Measurements from ENCODE around the gene DTD1. TPM values are rescaled to one million over a fixed set of nuclear protein-coding genes. Genes with fewer than 3 reads are reported as not detected.

The DTD1 gene
- total RNA-seq, 2 donors from 2014 or later = 15.5 to 16.9 TPM

- no peaks in the 10 kb centered on the region for H3K27me3 ChIP-seq
- no peaks in the 10 kb centered on the region for H3K4me1 ChIP-seq
- H3K36me3 ChIP-seq = no peaks in the 10 kb centered on the region
- TF ChIP-seq CTCF (IDR thresholded peaks at IDR 0.05) = peak; percentile 16 to 51
- H3K27ac ChIP-seq = no peak overlapping the region
- H3K4me3 ChIP-seq = no peak overlapping the region
- H3K9me3 ChIP-seq = no peaks in the 10 kb centered on the region
- no peak for DNase-seq (ENCODE audit: low spot score)
Observed at GRCh38 chr20:18628330-18628920, 40.6 kb downstream of the DTD1 start.

GRCh38 chr20:18632196-18632789 is 44.4 kb downstream of the DTD1 start:
- no peak for DNase-seq (ENCODE audit: low spot score)
- Histone ChIP-seq H3K36me3 (no peaks in the 10 kb centered on the region), H3K9me3 (no peaks in the 10 kb centered on the region), H3K4me1 (no peaks in the 10 kb centered on the region), H3K4me3 (no peak overlapping the region), H3K27me3 (no peaks in the 10 kb centered on the region), H3K27ac (no peak overlapping the region)
- TF ChIP-seq CTCF (IDR thresholded peaks at IDR 0.05) = peak; percentile 50 to 88

- Histone ChIP-seq H3K9me3 (no peaks in the 10 kb centered on the region), H3K4me1 (no peaks in the 10 kb centered on the region), H3K36me3 (no peaks in the 10 kb centered on the region), H3K27ac (no peak overlapping the region), H3K4me3 (no peak overlapping the region), H3K27me3 (no peaks in the 10 kb centered on the region)
- no peak for DNase-seq (ENCODE audit: low spot score)
- TF ChIP-seq CTCF (IDR thresholded peaks at IDR 0.05) = no peak
Observed at GRCh38 chr20:18633411-18633810, 45.6 kb downstream of the DTD1 start.

- Histone ChIP-seq H3K4me1 (no peaks in the 10 kb centered on the region), H3K36me3 (no peaks in the 10 kb centered on the region), H3K9me3 (no peaks in the 10 kb centered on the region), H3K4me3 (no peak overlapping the region), H3K27ac (no peak overlapping the region), H3K27me3 (no peaks in the 10 kb centered on the region)
- no peak for DNase-seq (ENCODE audit: low spot score)
- TF ChIP-seq CTCF (IDR thresholded peaks at IDR 0.05) = no peak
Observed at GRCh38 chr20:18634501-18634900, 46.6 kb downstream of the DTD1 start.

GRCh38 chr20:18635380-18635779 is 47.5 kb downstream of the DTD1 start:
- DNase-seq (ENCODE audit: low spot score) = no peak
- Histone ChIP-seq H3K4me3 (no peak overlapping the region), H3K9me3 (no peaks in the 10 kb centered on the region), H3K4me1 (no peaks in the 10 kb centered on the region), H3K27ac (no peak overlapping the region), H3K36me3 (no peaks in the 10 kb centered on the region), H3K27me3 (no peaks in the 10 kb centered on the region)
- no peak for TF ChIP-seq CTCF (IDR thresholded peaks at IDR 0.05)

- Histone ChIP-seq H3K36me3 (no peaks in the 10 kb centered on the region), H3K4me3 (no peak overlapping the region), H3K9me3 (no peaks in the 10 kb centered on the region), H3K27ac (no peak overlapping the region), H3K27me3 (no peaks in the 10 kb centered on the region), H3K4me1 (no peaks in the 10 kb centered on the region)
- no peak for DNase-seq (ENCODE audit: low spot score)
- no peak for TF ChIP-seq CTCF (IDR thresholded peaks at IDR 0.05)
Observed at GRCh38 chr20:18637224-18637623, 49.4 kb downstream of the DTD1 start.
